A549 (cell line): Measurements from ENCODE around the gene TREM1.

Experiments used
- CTCF ChIP-seq: fragments of >200 bp; sonication (Bioruptor Twin); formaldehyde crosslinking; IDR thresholded peaks from 3 replicates; pipeline ENCODE4 v1.5.1; 2016
- HMGXB4 ChIP-seq: fragments of 250-450 bp; sonication (Bioruptor Pico); IDR thresholded peaks from 2 replicates; pipeline ENCODE4 v1.5.0; 2021; ENCODE audit warnings: mild to moderate bottlenecking, moderate library complexity, borderline replicate concordance
- RFX5 ChIP-seq: fragments of 450-650 bp; IDR thresholded peaks from 2 replicates; pipeline ENCODE4 v1.7.1; 2014; ENCODE audit warnings: antibody characterized with exemption, mild to moderate bottlenecking, moderate library complexity
- ZSCAN20 ChIP-seq: fragments of 250-450 bp; sonication (Bioruptor Pico); IDR thresholded peaks from 2 replicates; pipeline ENCODE4 v1.8.0; 2022; ENCODE audit warnings: mild to moderate bottlenecking, moderate library complexity
- TF ChIP-seq, protein P1 (sequence below): fragments of 150-350 bp; IDR thresholded peaks from 2 replicates; pipeline ENCODE4 v1.6.1; 2014; ENCODE audit warnings: low read depth, mild to moderate bottlenecking, low read length

- no peak for TF ChIP-seq HMGXB4 (CRISPR knock-in tag)
- no peak for TF ChIP-seq ZSCAN20 (CRISPR knock-in tag)
- TF ChIP-seq CTCF: no peak
- TF ChIP-seq, protein P1, sequence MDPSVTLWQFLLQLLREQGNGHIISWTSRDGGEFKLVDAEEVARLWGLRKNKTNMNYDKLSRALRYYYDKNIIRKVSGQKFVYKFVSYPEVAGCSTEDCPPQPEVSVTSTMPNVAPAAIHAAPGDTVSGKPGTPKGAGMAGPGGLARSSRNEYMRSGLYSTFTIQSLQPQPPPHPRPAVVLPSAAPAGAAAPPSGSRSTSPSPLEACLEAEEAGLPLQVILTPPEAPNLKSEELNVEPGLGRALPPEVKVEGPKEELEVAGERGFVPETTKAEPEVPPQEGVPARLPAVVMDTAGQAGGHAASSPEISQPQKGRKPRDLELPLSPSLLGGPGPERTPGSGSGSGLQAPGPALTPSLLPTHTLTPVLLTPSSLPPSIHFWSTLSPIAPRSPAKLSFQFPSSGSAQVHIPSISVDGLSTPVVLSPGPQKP: no peak
- no peak for TF ChIP-seq RFX5
Observed at GRCh38 chr6:41247882-41248705, 38.4 kb downstream of the TREM1 start.
